Activated T-cell treated with anti-CD3 and anti-CD28 coated beads, Interleukin-2, amount 50 U/mL, for 4 hours (primary cell): Measurements from ENCODE around the gene HUS1B. TPM values are rescaled to one million over a fixed set of nuclear protein-coding genes. Genes with fewer than 3 reads are reported as not detected.

Experiments
- ATAC-seq, 2 donors: fragments of 200-7000 bp; cut with Tn5 transposase; one replicate each; pipeline ENCODE4 v1.10.0; 2021
- DNase-seq: peaks from one replicate; pipeline ENCODE4 v3.0.0-alpha.2; 2020
- H3K27me3 Mint-ChIP-seq: one replicate; pipeline ENCODE4 v1.8.0; 2021; ENCODE audit warnings: low read depth, mixed read lengths
- H3K36me3 Mint-ChIP-seq: one replicate; pipeline ENCODE4 v1.8.0; 2022; ENCODE audit warnings: mixed read lengths; ENCODE audit not compliant: insufficient read depth
- H3K4me1 Mint-ChIP-seq: one replicate; pipeline ENCODE4 v1.8.0; 2021; ENCODE audit warnings: low read depth, mixed read lengths
- H3K4me3 Mint-ChIP-seq: one replicate; pipeline ENCODE4 v1.8.0; 2021; ENCODE audit warnings: mild to moderate bottlenecking, moderate library complexity, mixed read lengths
- H3K9me3 Mint-ChIP-seq: one replicate; pipeline ENCODE4 v1.8.0; 2021; ENCODE audit warnings: mixed read lengths
- total RNA-seq, 3 donors: library from RNA; stranded (reverse); gene quantifications; one replicate each; pipeline ENCODE4 v1.2.1, GENCODE V29; 2021

Gene HUS1B
- total RNA-seq, 3 donors from 2014 or later: 1.8 to 2.5 (median 2.2) TPM

DNA sequence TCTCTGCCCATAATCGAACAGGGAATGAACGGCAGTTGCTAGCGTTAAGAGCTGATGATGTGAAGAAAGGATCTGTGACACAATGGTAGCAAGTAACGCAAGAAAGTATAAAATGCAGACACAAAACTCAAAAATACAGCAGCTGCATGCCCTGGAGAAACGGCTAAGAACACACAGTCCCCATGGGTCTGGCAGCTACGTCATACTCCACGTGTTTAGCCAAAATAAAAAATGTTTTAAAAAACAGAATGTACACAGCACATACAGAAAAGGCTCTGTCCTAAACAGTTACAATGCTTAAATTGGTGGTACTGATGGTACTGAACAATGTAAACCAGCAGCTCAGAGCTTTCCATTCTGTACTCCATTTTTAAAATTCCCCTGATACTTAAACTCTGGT, 34.4 kb downstream of the HUS1B start:
- no peak for ATAC-seq
- DNase-seq: no peak
- no peaks in the 10 kb centered on the region for H3K4me1 Mint-ChIP-seq
- no peaks in the 10 kb centered on the region for H3K9me3 Mint-ChIP-seq
- no peaks in the 10 kb centered on the region for H3K27me3 Mint-ChIP-seq
- peaks cover 17% of the 10 kb centered on the region for H3K36me3 Mint-ChIP-seq
- H3K4me3 Mint-ChIP-seq: no peak overlapping the region

DNA sequence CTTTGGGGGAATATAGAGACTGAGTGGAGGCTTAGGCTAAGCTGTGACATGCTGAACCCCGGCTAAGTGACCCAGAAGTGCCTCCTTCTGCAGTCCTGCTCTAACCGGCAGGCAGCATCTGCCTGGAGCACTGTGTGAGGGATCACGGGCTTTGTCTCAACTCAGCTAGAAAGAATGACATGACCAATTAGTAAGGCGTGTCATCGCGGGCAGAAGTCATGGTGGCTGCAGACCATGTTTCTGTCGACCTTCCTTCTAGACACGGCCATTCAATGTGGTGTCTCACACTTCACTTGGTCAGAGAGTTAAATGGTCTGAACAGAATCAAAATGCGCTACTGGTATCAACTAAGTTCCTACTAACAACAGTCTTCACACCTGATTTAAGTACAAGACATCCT, 35.0 kb downstream of the HUS1B start:
- DNase-seq (no peak), ATAC-seq (no peak)
- H3K4me3 Mint-ChIP-seq: no peak overlapping the region
- H3K9me3 Mint-ChIP-seq: no peaks in the 10 kb centered on the region
- no peaks in the 10 kb centered on the region for H3K27me3 Mint-ChIP-seq
- H3K36me3 Mint-ChIP-seq: peaks cover 22% of the 10 kb centered on the region
- peaks cover 2% of the 10 kb centered on the region for H3K4me1 Mint-ChIP-seq

DNA sequence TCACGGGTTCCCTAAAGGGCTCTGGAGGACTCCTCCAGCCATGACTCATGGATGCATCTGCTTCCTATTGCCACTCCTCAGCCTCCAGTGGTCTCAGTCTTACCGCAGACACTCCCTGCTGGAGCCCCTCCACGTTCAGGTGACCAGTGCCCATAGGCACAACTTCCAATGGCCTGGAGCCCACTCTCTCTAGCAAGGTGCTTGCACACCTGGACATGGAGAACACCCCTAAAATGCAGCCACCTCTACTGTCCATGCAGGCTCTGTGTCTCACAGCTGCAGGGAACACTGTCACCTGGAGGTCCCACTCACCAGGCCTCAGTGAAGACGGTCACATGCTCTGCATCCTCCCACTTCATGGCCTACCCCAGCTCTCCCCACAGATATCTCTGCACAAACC, 36.0 kb downstream of the HUS1B start:
- Mint-ChIP-seq H3K27me3 (no peaks in the 10 kb centered on the region), H3K36me3 (peaks cover 25% of the 10 kb centered on the region), H3K9me3 (no peaks in the 10 kb centered on the region), H3K4me3 (no peak overlapping the region), H3K4me1 (peaks cover 2% of the 10 kb centered on the region)
- ATAC-seq (no peak), DNase-seq (no peak)

DNA sequence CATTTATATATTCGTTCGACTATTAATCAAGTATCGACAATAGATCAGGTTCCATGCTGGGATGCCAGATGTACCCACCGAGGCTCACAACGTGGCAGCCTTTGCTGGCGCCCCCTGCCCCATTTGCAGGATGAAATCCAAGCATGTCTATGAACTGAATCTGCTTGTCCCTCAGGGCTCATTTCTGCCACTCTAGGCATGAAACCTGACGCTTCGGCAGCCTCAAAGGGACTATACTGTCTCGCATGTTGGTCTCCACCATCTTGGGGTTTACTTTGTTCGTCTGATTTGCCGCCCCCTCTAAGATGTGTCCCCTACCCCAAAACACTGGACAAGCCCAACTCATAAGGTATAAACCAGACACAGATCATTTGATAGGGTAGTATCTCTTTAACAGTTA, 36.7 kb downstream of the HUS1B start:
- peaks cover 2% of the 10 kb centered on the region for H3K4me1 Mint-ChIP-seq
- ATAC-seq (no peak), DNase-seq (no peak)
- no peaks in the 10 kb centered on the region for H3K27me3 Mint-ChIP-seq
- H3K9me3 Mint-ChIP-seq: no peaks in the 10 kb centered on the region
- no peak overlapping the region for H3K4me3 Mint-ChIP-seq
- peaks cover 29% of the 10 kb centered on the region for H3K36me3 Mint-ChIP-seq

DNA sequence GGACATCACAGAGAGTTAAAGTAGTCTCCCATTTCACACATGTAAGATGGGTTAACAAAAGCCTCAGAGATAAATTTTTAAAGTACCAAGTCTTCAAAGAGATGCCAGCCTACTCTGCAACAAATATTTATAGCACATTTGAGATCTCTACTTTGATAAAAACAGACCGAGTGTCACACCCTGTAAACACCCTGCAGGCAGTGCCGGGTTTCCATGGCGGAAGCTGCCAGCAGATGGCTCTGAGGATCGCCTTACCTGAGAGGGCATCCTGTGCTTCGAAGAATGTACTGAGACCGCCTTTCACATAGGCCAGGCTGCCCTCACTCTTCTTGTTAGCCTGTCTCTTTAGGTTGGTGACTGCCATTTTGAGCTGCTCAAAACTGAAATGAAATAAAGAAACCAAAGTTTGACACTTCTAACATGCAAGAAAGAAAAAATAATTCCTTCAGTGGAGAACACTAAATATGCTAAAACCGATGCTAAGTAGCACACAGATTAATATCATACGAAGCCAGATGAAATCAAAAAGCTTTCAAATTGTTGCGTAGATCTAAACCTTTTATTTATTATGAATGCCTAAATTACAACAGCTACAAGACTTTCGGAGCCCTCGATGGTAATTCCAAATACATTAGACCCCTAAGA, 39.3 kb downstream of the HUS1B start:
- no peak overlapping the region for H3K4me3 Mint-ChIP-seq
- DNase-seq (no peak), ATAC-seq (no peak)
- no peaks in the 10 kb centered on the region for H3K9me3 Mint-ChIP-seq
- H3K27me3 Mint-ChIP-seq: no peaks in the 10 kb centered on the region
- H3K4me1 Mint-ChIP-seq: peaks cover 2% of the 10 kb centered on the region
- H3K36me3 Mint-ChIP-seq: peaks cover 29% of the 10 kb centered on the region

DNA sequence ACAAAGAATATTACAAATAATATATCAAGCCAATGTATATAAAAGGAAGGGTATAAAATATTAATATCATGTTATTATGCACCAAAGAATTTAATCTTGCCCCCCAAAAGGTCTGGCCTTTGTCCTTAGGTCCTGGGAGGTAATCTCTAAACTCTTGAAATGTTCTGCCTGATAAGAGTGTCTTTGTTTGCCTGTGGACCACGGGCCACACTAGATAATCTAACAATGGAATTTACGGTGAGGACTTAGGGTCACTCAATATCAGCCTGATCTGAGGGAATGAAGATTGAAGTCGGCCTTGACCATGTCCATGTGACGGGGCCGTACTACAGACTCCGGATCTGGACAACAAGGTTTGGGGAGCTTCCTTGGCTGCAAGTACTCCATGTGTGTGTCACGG, 42.9 kb downstream of the HUS1B start:
- no peak for ATAC-seq
- Mint-ChIP-seq H3K9me3 (no peaks in the 10 kb centered on the region), H3K4me3 (no peak overlapping the region), H3K4me1 (peaks cover 2% of the 10 kb centered on the region), H3K27me3 (no peaks in the 10 kb centered on the region), H3K36me3 (peaks cover 39% of the 10 kb centered on the region)
- DNase-seq: no peak

DNA sequence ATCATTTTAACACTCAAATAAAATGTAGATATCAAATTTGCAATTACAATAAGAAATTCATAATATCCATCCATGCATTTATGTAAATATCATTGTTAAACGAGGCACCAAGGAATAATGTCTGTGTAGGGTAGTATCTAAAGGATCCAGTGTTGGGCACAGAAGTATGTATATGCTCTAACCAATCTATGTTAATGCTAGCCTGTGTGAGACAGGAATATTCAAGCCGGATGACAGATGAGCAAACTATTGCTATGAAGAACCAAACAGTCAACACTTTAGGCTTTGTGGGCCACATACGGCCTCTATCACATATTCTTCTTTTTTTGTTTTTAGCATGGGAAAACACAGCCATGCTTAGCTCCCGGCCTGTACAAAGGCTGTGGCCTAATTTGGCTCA, 45.0 kb downstream of the HUS1B start:
- H3K36me3 Mint-ChIP-seq: peaks cover 41% of the 10 kb centered on the region
- no peaks in the 10 kb centered on the region for H3K27me3 Mint-ChIP-seq
- DNase-seq: no peak

DNA sequence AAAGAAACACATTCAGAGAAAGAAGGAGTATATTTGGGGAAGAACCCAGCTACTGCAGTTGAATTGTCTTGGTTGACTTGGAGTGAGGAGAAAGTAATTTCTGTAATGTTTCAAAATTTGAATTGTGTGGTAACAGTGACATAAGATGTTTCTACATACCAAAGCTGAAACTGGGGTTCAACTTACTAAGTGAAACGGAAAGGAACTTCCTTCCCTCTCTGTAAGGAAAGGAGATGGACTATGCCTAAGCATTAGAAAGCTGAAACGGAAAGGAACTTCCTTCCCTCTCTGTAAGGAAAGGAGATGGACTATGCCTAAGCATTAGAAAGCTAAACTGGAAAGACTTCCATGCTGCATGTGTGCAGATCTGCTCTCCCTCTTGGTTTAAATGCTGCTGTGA, 46.0 kb downstream of the HUS1B start:
- H3K4me1 Mint-ChIP-seq: no peaks in the 10 kb centered on the region
- H3K4me3 Mint-ChIP-seq: no peak overlapping the region
- peaks cover 45% of the 10 kb centered on the region for H3K36me3 Mint-ChIP-seq
- DNase-seq (no peak), ATAC-seq (no peak)
- no peaks in the 10 kb centered on the region for H3K9me3 Mint-ChIP-seq
- no peaks in the 10 kb centered on the region for H3K27me3 Mint-ChIP-seq

More for the DNA sequence above, 45.0 kb downstream of the HUS1B start:
- H3K9me3 Mint-ChIP-seq: no peaks in the 10 kb centered on the region
- ATAC-seq: no peak
- H3K4me1 Mint-ChIP-seq: no peaks in the 10 kb centered on the region
- no peak overlapping the region for H3K4me3 Mint-ChIP-seq

DNA sequence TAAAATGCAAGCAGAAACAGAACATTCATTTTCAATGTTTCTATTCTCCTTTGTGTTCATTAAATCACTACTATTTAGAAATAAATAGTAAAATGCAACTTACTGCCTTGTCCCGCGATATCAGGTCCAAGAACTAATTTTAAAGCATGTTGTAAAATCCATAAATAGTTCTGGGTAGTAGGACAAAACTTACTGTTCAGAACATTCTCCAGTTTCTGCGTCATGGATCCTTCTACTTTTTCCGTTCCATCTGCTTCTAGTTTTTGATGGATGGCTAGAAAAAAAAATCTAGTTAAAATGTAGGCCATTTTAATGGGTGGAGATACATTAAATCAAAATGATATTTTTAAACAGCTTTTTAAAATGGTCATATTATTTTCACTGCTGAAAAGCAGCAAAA, 47.0 kb downstream of the HUS1B start:
- DNase-seq (no peak), ATAC-seq (no peak)
- peaks cover 44% of the 10 kb centered on the region for H3K36me3 Mint-ChIP-seq
- H3K27me3 Mint-ChIP-seq: no peaks in the 10 kb centered on the region
- H3K4me1 Mint-ChIP-seq: no peaks in the 10 kb centered on the region
- no peak overlapping the region for H3K4me3 Mint-ChIP-seq
- no peaks in the 10 kb centered on the region for H3K9me3 Mint-ChIP-seq

DNA sequence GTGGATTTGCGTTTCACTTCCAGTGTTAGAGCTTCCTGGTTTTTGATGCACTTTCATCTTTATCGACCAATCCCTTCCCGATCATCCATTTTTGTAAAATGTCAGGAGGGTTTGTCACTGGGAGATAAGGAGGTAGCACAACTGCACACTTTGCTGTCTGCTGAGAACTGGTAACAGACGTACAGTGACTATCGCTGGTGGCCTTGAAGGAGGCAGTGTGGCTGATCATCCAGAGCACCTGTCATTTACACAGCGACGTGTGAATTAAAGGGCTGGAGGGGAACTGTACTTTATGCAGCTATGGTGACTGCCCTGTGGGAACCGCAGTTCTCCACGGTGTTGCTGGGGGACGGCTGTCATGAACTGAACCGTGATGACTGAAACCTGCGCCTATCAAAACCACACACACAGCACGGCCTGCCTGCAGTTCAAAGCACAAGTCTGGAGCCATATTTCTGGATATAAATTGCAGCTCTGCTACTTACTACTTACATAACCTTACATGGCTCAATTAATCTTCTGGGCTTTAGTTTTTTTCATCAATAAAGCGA, 50.0 kb downstream of the HUS1B start:
- H3K27me3 Mint-ChIP-seq: no peaks in the 10 kb centered on the region
- H3K4me1 Mint-ChIP-seq: no peaks in the 10 kb centered on the region
- H3K4me3 Mint-ChIP-seq: no peak overlapping the region
- DNase-seq: no peak
- peaks cover 38% of the 10 kb centered on the region for H3K36me3 Mint-ChIP-seq
- no peaks in the 10 kb centered on the region for H3K9me3 Mint-ChIP-seq
- no peak for ATAC-seq

Other genes starting within 250 kb of the HUS1B start
- 10 to 100 TPM; 29.8 to 31.3 (median 30.0) TPM for gene EXOC2, start 36.0 kb upstream of the HUS1B start, total RNA-seq